Natural killer cell treated with Interleukin-12 subunit alpha and Interleukin-12 subunit beta and Interleukin-15 and Interleukin-18, amount 100 ng/mL, for 72 hours (primary cell): ENCODE data around the gene ARL4A. TPM values are rescaled to one million over a fixed set of nuclear protein-coding genes. Genes with fewer than 3 reads are reported as not detected.

Experiments used
- ATAC-seq, 2 donors: fragments of 150-1000 bp; cut with Tn5 transposase in 1 of 2; sonication (Bioruptor Pico), chemical (Tn5 transposase) in 1 of 2; 2 replicates each; pipeline ENCODE4 v1.10.0; 2021
- DNase-seq: peaks from one replicate; pipeline ENCODE4 v3.0.0; 2022; ENCODE audit warnings: low spot score
- H3K27ac Mint-ChIP-seq, 2 donors: 1 replicate in 1 of 2; 2 replicates in 1 of 2; pipeline ENCODE4 v1.8.0; 2022; ENCODE audit warnings: mixed read lengths in 2 of 2, mild to moderate bottlenecking in 1 of 2, moderate library complexity in 1 of 2
- H3K27me3 Mint-ChIP-seq, 2 donors: 1 replicate in 1 of 2; 2 replicates in 1 of 2; pipeline ENCODE4 v1.8.0; 2022; ENCODE audit warnings: mixed read lengths in 2 of 2
- H3K36me3 Mint-ChIP-seq: one replicate; pipeline ENCODE4 v1.8.0; 2022; ENCODE audit warnings: mixed read lengths
- H3K4me1 Mint-ChIP-seq, 2 donors: 1 replicate in 1 of 2; 2 replicates in 1 of 2; pipeline ENCODE4 v1.8.0; 2022; ENCODE audit warnings: low read depth in 2 of 2, mixed read lengths in 2 of 2, mild to moderate bottlenecking in 1 of 2
- H3K4me3 Mint-ChIP-seq: one replicate; pipeline ENCODE4 v1.8.0; 2022; ENCODE audit warnings: mixed read lengths
- H3K9me3 Mint-ChIP-seq: 2 replicates; pipeline ENCODE4 v1.8.0; 2022; ENCODE audit warnings: mixed read lengths
- total RNA-seq, 2 donors: library from RNA; stranded (reverse); gene quantifications; one replicate each; pipeline ENCODE4 v1.2.3, GENCODE V29; 2022

The ARL4A gene
- total RNA-seq, 2 donors from 2014 or later = 9.4 to 16.3 TPM

GRCh38 chr7:12716134-12716681 is 28.8 kb downstream of the ARL4A start:
- Mint-ChIP-seq H3K4me3 (no peak overlapping the region), H3K36me3 (no peaks in the 10 kb centered on the region), H3K27me3 (no peaks in the 10 kb centered on the region), H3K4me1 (peaks cover 12 to 23% of the 10 kb centered on the region in 2 donors), H3K27ac (peak overlapping the region in 1 of 2 donors; percentile 23), H3K9me3 (peaks cover 3% of the 10 kb centered on the region)
- no peak for ATAC-seq
- DNase-seq = no peak

GRCh38 chr7:12716722-12717121 is 29.3 kb downstream of the ARL4A start:
- H3K4me1 Mint-ChIP-seq = peaks cover 13 to 23% of the 10 kb centered on the region in 2 donors
- peaks cover 3% of the 10 kb centered on the region for H3K9me3 Mint-ChIP-seq
- H3K27me3 Mint-ChIP-seq = no peaks in the 10 kb centered on the region
- H3K36me3 Mint-ChIP-seq = no peaks in the 10 kb centered on the region
- H3K4me3 Mint-ChIP-seq = no peak overlapping the region
- no peak for DNase-seq
- ATAC-seq = no peak
- H3K27ac Mint-ChIP-seq = peak overlapping the region in 1 of 2 donors; percentile 23

- ATAC-seq = peak in 1 of 2 donors; percentile 58
- H3K27ac Mint-ChIP-seq = peak overlapping the region; percentile 59 to 63
- H3K4me3 Mint-ChIP-seq = peak overlapping the region; percentile 15
- DNase-seq = no peak
- H3K27me3 Mint-ChIP-seq = no peaks in the 10 kb centered on the region
- H3K4me1 Mint-ChIP-seq = peaks cover 30 to 37% of the 10 kb centered on the region in 2 donors
- no peaks in the 10 kb centered on the region for H3K36me3 Mint-ChIP-seq
- peaks cover 3% of the 10 kb centered on the region for H3K9me3 Mint-ChIP-seq
These were observed 31.9 kb downstream of the ARL4A start for GRCh38 chr7:12719141-12719919.

- peak overlapping the region; percentile 15 for H3K4me3 Mint-ChIP-seq
- H3K27me3 Mint-ChIP-seq = no peaks in the 10 kb centered on the region
- ATAC-seq (peak in 1 of 2 donors; percentile 38), DNase-seq (no peak)
- H3K27ac Mint-ChIP-seq = peak overlapping the region; percentile 59 to 63
- peaks cover 30 to 37% of the 10 kb centered on the region in 2 donors for H3K4me1 Mint-ChIP-seq
- H3K36me3 Mint-ChIP-seq = no peaks in the 10 kb centered on the region
- H3K9me3 Mint-ChIP-seq = peaks cover 3% of the 10 kb centered on the region
These were observed 32.8 kb downstream of the ARL4A start for GRCh38 chr7:12719981-12720865.

- ATAC-seq (no peak), DNase-seq (no peak)
- H3K27ac Mint-ChIP-seq = peak overlapping the region; percentile 86 to 90
- H3K27me3 Mint-ChIP-seq = no peaks in the 10 kb centered on the region
- no peak overlapping the region for H3K4me3 Mint-ChIP-seq
- H3K36me3 Mint-ChIP-seq = no peaks in the 10 kb centered on the region
- peaks cover 3% of the 10 kb centered on the region for H3K9me3 Mint-ChIP-seq
- peaks cover 28 to 30% of the 10 kb centered on the region in 2 donors for H3K4me1 Mint-ChIP-seq
These were observed 33.9 kb downstream of the ARL4A start for GRCh38 chr7:12721286-12721830.

- H3K27ac Mint-ChIP-seq = peak overlapping the region; percentile 86 to 90
- H3K36me3 Mint-ChIP-seq = no peaks in the 10 kb centered on the region
- DNase-seq (no peak), ATAC-seq (no peak)
- H3K9me3 Mint-ChIP-seq = peaks cover 3% of the 10 kb centered on the region
- peak overlapping the region; percentile 15 for H3K4me3 Mint-ChIP-seq
- H3K4me1 Mint-ChIP-seq = peaks cover 28 to 30% of the 10 kb centered on the region in 2 donors
- H3K27me3 Mint-ChIP-seq = no peaks in the 10 kb centered on the region
These were observed 34.7 kb downstream of the ARL4A start for GRCh38 chr7:12722136-12722535.

- peak overlapping the region; percentile 62 for H3K4me3 Mint-ChIP-seq
- H3K27me3 Mint-ChIP-seq = no peaks in the 10 kb centered on the region
- DNase-seq (no peak), ATAC-seq (peak in 1 of 2 donors; percentile 59)
- no peaks in the 10 kb centered on the region for H3K36me3 Mint-ChIP-seq
- H3K27ac Mint-ChIP-seq = peak overlapping the region; percentile 86 to 90
- peaks cover 3% of the 10 kb centered on the region for H3K9me3 Mint-ChIP-seq
- H3K4me1 Mint-ChIP-seq = peaks cover 28 to 30% of the 10 kb centered on the region in 2 donors
These were observed 35.5 kb downstream of the ARL4A start for GRCh38 chr7:12722636-12723605.

GRCh38 chr7:12725575-12726316 is 38.3 kb downstream of the ARL4A start:
- peaks cover 21 to 24% of the 10 kb centered on the region in 2 donors for H3K4me1 Mint-ChIP-seq
- no peak for ATAC-seq
- no peaks in the 10 kb centered on the region for H3K36me3 Mint-ChIP-seq
- no peak overlapping the region for H3K27ac Mint-ChIP-seq
- no peak overlapping the region for H3K4me3 Mint-ChIP-seq
- no peak for DNase-seq
- H3K9me3 Mint-ChIP-seq = no peaks in the 10 kb centered on the region
- no peaks in the 10 kb centered on the region for H3K27me3 Mint-ChIP-seq

GRCh38 chr7:12726908-12727307 is 39.5 kb downstream of the ARL4A start:
- peaks cover 23 to 30% of the 10 kb centered on the region in 2 donors for H3K4me1 Mint-ChIP-seq
- H3K4me3 Mint-ChIP-seq = no peak overlapping the region
- H3K36me3 Mint-ChIP-seq = no peaks in the 10 kb centered on the region
- H3K27me3 Mint-ChIP-seq = no peaks in the 10 kb centered on the region
- no peak overlapping the region for H3K27ac Mint-ChIP-seq
- DNase-seq (no peak), ATAC-seq (no peak)
- no peaks in the 10 kb centered on the region for H3K9me3 Mint-ChIP-seq

GRCh38 chr7:12727455-12728191 is 40.2 kb downstream of the ARL4A start:
- Mint-ChIP-seq H3K27me3 (no peaks in the 10 kb centered on the region), H3K27ac (no peak overlapping the region), H3K9me3 (no peaks in the 10 kb centered on the region), H3K4me1 (peaks cover 18 to 22% of the 10 kb centered on the region in 2 donors), H3K4me3 (no peak overlapping the region), H3K36me3 (no peaks in the 10 kb centered on the region)
- no peak for ATAC-seq
- DNase-seq = no peak

GRCh38 chr7:12728192-12728538 is 40.7 kb downstream of the ARL4A start:
- Mint-ChIP-seq H3K4me3 (no peak overlapping the region), H3K9me3 (no peaks in the 10 kb centered on the region), H3K27me3 (no peaks in the 10 kb centered on the region), H3K4me1 (peaks cover 13 to 17% of the 10 kb centered on the region in 2 donors), H3K36me3 (no peaks in the 10 kb centered on the region), H3K27ac (no peak overlapping the region)
- DNase-seq = no peak
- no peak for ATAC-seq

- ATAC-seq (no peak), DNase-seq (no peak)
- Mint-ChIP-seq H3K9me3 (no peaks in the 10 kb centered on the region), H3K4me1 (peaks cover 10 to 14% of the 10 kb centered on the region in 2 donors), H3K27ac (no peak overlapping the region), H3K27me3 (no peaks in the 10 kb centered on the region), H3K4me3 (no peak overlapping the region), H3K36me3 (no peaks in the 10 kb centered on the region)
These were observed 41.7 kb downstream of the ARL4A start for GRCh38 chr7:12729112-12729511.
